GM18499 (cell line): ENCODE data around the gene FLCN.
A peak's percentile ranks its signal among the peaks of the same experiment; 100 is the strongest.

Experiments
- ATAC-seq: cut with Tn5 transposase; IDR thresholded peaks from one replicate; pipeline ENCODE4 v1.9.1; 2021; ENCODE audit warnings: moderate number of reproducible peaks; ENCODE audit not compliant: insufficient read depth, unreplicated experiment

FLCN gene

DNA sequence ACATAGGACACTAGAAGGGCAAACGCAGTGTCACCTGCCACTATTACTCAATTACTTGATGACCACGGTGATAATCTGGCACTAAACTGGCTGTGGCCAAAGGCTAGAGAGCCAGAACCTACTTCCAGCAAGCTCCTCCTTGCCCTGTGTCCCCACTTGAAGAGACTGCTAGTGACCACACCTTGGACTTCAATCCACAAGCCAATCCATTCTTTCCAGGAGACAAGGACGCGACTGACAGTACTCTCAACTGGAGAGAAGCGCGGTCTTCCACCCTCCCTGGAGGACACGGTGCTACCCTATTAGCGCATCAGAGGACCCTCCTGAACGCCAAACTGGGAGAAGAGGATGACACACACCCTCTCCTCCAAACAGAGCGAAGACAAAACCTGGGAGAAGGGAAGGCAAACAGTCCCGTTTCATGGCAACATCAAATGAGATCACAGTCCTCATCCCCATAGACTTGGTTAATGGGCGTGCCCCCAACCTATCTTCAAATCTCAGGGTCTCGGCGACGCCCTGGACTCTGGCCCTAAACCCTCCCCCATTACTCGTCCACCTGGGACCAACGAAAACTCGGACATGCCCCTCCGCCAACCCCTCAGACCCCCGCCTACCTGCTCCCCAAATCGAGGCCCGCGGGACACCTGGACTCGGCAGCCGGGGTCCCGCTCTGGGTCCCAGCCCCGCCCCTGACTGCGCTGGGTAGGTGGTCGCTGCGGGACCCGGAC lies 508 bp downstream of the FLCN start:
- peak; percentile 3 for ATAC-seq

GRCh38 chr17:17235212-17236174 lies 1.5 kb downstream of the FLCN start:
- no peak for ATAC-seq

DNA sequence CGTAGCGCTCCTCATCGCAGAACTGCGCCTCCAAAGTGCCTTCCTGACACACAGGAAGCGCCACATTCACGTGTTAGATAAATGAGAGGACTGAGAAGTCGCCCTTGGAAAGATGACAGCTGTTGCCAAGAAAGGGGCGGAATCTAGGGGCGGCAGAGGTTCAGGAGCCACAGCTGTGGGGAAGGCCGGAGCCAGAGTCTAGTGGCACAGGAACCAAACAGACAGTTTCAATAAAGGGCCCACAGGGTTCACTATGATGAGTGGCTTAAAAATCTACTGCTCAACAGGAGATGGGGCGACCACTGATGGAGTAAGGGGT lies 4.7 kb downstream of the FLCN start:
- ATAC-seq = no peak

DNA sequence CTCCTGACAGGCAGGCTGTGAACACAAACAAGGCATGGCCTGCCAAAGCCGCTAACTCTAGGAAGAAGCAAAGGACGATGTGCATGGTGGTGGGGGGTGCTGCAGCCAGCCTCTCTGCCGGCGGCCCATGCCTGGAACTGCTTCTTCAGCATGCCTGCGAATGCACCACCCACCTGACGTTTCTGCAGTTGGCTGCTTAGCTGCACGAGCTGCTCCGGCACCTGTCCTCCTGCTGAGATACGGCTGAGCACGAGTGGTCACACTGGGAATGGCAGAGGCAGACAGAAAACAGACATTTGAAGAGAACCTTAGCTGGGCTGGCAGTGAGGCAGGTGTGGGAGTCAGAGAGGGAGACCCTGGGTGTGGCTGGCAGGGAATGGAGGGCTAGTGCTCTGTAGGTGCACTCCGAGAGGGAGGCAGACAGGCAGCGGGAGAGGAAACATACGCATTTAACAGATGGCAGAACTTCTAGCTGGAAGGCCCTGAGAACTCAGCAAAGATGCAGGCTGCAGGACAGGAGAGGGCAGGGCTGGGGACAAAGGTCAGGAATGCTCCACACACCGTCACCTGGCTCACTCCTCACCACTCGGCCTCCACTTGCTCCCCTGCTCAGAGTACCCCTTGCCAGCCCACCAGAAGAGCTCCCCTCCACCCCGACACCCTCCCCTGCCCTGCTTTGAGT lies 5.2 kb downstream of the FLCN start:
- no peak for ATAC-seq

DNA sequence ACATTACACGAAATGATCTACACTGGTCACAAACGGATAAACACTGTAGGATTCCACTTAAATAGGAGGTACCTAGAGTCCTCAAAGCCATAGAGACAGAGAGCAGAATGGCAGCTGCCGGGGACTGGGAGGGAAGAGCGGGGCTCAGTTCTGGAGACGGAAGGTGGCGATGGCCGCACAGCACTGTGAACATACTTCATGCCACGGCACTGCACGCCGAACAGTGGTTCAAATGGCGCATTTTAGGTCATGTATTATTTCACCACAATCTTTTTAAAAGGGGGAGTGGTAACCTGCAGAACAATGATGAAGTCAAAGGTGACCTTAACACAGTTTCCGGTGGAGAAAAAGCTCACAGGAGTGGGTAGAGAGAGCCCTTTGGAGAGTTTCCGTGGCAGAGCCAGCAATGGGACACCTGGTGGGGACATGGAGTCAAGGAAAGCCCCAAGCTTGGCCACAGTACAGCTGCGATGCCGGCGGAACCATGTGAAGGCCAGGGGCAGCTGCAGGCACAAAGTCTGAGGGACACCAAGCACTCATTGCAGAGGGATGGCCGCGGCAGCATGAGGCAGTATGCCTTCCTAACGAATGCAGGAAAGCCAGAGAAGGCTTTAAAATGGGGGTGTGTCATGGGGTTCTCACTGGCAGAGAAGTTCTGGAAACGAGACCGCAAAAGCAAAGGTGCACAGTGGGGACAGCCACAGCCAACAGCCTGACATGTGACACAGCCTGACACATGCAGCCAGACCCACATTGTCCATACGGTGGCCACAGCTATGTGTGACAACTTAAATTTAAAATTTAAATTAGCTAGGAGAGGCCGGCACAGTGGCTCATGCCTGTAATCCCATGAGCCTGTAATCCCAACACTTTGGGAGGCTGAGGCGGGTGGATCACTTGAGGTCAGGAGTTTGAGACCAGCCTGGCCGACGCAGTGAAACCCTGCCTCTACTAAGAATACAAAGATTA lies 7.3 kb downstream of the FLCN start:
- no peak for ATAC-seq

DNA sequence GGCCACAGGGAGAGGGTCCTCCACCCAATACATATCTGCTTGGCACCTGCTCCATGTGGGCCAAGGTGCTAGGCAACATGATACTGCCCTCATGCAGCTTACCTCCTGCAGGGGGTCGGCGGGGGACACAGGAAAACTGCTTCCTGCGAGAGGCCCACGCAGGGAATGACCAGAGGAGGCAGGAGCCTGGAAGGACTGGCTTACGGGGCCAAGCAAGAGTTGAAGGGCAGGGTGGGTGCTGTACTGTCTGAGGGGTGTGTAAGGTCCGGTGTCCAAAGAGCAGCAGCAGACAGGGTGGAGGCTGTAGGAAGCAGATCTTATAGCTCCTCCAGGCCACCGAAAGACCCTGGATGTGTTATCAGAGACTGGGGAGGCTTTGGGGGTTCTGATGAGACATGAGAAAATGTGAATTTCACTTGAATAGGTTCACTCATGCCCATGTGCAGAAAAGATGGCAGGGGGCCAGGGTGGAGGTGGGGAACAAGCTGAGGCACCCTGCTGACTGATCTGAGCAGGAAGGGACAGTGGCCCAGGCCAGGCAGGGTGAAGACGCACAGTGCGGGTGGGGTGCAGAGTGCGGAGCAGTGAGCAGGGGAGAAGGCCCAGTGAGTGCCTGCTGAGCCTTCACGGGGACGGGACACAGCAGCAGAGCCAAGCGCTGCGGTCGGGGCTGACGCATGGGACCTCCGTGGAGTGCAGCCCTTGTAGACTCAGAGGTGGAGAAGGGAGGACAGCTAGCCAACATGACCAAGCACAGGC lies 8.3 kb downstream of the FLCN start:
- no peak for ATAC-seq

DNA sequence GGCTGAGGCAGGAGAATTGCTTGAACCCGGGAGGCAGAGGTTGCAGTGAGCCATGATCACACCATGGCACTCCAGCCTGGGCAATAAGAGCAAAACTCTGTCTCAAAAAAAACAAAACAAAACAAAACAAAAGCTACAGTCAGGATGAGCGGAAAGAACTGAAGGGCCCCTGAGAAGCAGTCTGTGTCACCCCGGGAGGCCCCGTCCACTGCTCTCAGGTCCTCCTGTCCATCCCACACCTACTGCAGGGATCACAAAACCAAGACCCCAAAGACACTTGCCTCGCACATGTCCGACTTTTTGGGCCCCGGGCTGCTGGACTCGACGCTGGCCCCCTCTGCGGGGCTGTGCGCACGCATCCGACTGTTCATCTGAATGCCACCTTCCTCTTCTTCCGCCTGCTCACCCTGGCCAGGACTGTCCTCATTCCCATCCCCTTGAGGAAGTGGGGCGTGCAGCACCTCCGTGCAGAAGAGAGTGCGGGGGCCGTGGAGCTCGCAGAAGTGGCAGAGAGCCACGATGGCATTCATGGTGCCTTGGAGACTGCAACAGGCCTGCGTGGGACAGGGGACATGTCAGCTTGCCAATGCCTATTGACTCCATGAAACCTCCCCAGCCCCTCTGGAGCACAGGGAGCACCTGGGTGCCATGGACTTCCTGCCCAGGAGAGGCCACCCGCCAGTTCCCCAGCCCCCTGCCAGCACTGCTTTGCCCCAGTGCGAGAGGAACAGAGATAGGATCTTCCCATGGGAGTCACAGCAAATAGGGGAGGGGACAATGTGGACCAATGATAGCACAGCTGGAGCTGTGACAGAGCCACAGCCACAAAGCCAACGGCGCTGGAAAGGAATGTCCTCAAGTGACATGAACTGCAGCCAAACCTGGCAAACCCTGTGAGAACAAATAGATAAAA lies 9.1 kb downstream of the FLCN start:
- no peak for ATAC-seq

DNA sequence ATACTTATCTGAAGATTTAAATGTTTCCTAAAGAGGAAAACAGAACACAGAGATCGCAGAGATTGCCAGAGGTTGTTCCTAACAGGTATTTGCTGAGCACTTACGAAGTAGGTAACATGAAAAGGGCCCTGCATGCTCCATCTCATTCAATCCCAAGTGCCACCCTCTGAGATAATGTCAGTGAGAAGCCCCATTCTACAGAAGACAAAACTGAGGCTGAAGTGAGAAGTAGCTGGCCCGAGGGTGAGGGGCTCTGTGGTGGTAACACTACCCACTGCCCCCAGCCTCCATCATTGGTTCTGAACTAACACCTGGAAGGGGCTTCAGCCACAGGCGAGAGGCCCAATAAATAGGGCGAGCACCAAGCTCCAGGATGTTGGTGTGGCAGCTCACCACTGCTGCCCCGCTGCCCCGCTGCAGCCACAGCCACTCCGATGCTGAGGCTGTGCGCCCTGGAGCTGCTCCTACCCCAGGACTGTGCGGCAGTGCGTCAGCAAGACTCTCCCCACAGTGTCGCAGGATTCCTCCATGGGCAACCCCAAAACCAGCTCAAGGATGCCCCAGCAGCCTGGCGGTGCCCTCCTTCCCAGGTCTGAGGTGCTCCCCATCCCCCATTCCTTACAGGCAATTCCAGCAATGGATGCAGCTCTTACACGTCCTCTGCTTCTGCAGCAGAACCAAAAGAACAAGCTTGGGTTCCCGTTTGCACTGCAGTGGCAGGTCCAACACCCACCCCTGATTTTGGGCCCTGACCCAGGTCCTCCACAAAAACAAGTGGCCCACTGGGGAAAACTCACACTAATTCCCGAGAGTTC lies 10.3 kb downstream of the FLCN start:
- ATAC-seq = no peak

- ATAC-seq = no peak
Observed at GRCh38 chr17:17225901-17226300, 11.1 kb downstream of the FLCN start.

DNA sequence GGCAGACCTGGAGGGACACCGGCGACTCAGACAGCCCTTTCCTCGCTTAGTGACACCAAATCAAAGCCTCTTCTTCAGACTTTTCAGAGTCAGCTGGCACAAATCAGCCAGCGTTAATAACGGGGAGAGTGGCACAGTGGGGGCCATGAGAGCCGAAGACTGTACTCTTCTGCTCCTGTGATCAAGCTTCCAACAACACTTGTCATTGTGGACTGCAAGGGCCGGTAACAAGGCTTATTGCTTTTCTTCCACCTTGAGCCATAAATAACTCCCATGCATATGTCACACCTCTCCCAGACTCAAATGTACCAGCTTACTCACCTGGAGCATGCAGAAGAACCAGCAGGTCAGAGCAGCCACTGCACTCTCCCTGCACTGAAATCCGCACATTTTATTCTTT lies 12.8 kb downstream of the FLCN start:
- ATAC-seq = no peak

DNA sequence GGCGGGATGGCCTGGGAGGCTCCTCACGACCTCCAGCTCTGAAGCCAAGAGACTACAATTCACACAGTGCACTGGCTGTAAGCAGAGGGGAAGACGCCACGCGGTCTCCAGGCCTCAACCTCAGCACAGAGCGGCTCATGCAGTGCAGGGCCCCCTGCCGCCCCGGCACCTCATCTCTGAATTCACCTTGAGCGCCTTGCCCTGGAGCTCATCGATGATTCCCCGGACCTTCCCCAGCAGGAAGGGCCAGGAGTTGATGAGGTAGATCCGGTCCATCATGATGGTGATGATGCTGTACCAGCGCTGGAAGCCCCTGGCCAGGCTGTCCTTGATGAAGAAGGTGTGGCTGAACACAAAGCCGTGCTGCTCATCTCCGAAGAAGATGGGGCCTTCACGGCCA lies 13.2 kb downstream of the FLCN start:
- no peak for ATAC-seq

DNA sequence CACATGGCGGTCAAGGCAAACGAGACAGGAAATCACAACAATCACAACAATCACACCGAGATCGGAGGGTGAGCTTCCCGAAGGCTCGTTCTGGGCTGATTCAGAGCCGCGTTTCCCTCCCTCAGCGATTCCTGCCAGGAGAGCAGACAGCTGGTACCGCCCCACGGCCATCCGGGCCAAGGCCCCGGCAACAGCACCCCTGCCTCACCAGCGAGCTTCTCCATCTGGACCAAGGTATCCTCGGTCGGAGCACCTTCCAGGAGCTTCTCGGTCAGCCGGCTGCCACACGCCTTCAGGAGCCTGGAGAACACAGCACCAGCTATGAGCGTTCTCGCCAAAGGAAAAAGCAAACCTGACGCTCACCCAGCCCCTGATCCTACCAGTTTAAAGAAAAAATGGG lies 15.6 kb downstream of the FLCN start:
- ATAC-seq = no peak

DNA sequence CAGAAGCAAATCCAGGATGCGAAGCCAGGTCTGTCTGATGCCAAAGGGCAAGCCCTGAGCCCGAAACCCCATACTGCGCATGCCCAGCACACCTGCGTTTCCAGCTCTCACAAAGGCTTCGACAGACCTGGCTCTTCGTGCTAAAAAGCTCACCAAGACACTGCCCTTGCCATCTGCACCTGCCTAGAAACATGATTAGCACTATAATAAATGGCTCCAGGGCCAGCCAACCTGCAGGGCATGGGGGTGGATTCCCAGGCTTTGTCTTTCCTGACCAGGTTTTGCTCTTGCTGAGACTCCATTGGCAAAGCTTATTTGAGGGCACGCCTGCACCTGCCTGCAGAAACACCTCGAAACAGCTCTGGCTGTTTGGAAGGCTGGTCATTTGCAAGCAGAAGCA lies 16.4 kb downstream of the FLCN start:
- no peak for ATAC-seq

- ATAC-seq = no peak
Observed at GRCh38 chr17:17217995-17218394, 19.0 kb downstream of the FLCN start.

GRCh38 chr17:17216776-17217175 lies 20.2 kb downstream of the FLCN start:
- no peak for ATAC-seq

DNA sequence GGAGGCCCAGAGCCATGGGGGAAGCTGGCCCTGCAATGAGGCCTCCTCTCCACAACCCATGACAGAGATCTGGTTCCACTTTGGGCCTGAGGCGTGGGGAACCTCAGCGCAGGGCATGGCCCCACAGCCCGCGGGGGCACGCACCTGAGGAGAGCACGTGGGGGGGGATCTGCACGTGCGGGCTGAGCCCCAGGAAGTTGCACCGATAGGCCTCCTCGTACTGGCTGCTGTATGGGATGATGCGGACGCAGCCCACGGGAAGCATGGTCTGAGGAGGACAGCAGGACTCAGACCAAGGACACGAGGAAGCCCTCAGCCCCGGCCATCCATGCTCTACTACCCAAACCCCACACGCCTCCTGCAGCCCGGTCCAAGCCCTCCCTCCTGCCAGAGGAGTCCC lies 20.7 kb downstream of the FLCN start:
- no peak for ATAC-seq

- ATAC-seq = no peak
Observed at GRCh38 chr17:17215575-17215974, 21.4 kb downstream of the FLCN start.
